H1 (cell line): ENCODE results near the gene RNF145. TPM values are rescaled to one million over a fixed set of nuclear protein-coding genes. Genes with fewer than 3 reads are reported as not detected.

Source experiments
- CTCF ChIA-PET: fragments of 300-600 bp; sonication (Branson Sonifier 250); formaldehyde crosslinking; loops from one replicate; lab custom pipeline; 2021; ENCODE audit not compliant: partially characterized antibody; lab: Charles Lee
- POLR2A ChIA-PET: fragments of 300-600 bp; sonication (Branson Sonifier 250); formaldehyde crosslinking; loops from one replicate; lab custom pipeline; 2021; ENCODE audit warnings: inconsistent platforms; ENCODE audit not compliant: partially characterized antibody; lab: Charles Lee
- DNase-seq, 2 experiments: peaks; one replicate each; pipeline versions ENCODE4 v3.0.0 to v3.0.0-alpha.2; 2010 to 2022; ENCODE audit warnings: low spot score in 2 of 2, low read depth in 1 of 2, mixed read lengths in 1 of 2
- FAIRE-seq: peaks from 2 replicates; lab custom pipeline; 2011; peaks lifted over from hg19 to GRCh38; lab: Jason Lieb, UNC
- H2AFZ ChIP-seq: 2 replicates; pipeline ENCODE4 v1.8.1; 2012; ENCODE audit warnings: low read length, inconsistent platforms
- H2AK5ac ChIP-seq: 2 replicates; pipeline ENCODE4 v1.6.1; 2013; ENCODE audit warnings: low read depth, low read length
- H2BK120ac ChIP-seq: replicated peaks from 2 replicates; pipeline ENCODE3; 2013; ENCODE audit warnings: low read depth, low read length, inconsistent platforms
- H2BK12ac ChIP-seq: 2 replicates; pipeline ENCODE4 v1.6.1; 2013; ENCODE audit warnings: low read depth, low read length
- H2BK15ac ChIP-seq: 2 replicates; pipeline ENCODE4 v1.6.1; 2013; ENCODE audit warnings: low read length
- H2BK20ac ChIP-seq: 2 replicates; pipeline ENCODE4 v1.6.1; 2013; ENCODE audit warnings: low read length
- H2BK5ac ChIP-seq: 2 replicates; pipeline ENCODE4 v1.6.1; 2013; ENCODE audit warnings: low read depth, low read length
- H3K14ac ChIP-seq: 2 replicates; pipeline ENCODE4 v1.6.1; 2013; ENCODE audit warnings: inconsistent platforms; ENCODE audit not compliant: insufficient read length
- H3K18ac ChIP-seq: 2 replicates; pipeline ENCODE4 v1.6.1; 2013; ENCODE audit warnings: low read length; ENCODE audit errors: extremely low read depth
- H3K23ac ChIP-seq: 2 replicates; pipeline ENCODE4 v1.6.1; 2013; ENCODE audit warnings: inconsistent platforms; ENCODE audit not compliant: insufficient read length
- H3K23me2 ChIP-seq: 2 replicates; pipeline ENCODE4 v1.6.1; 2013; ENCODE audit warnings: low read depth, low read length
- H3K27ac ChIP-seq: 2 replicates; pipeline ENCODE4 v1.6.1; 2011; ENCODE audit warnings: low read depth, low read length, inconsistent platforms
- H3K27me3 ChIP-seq, 4 experiments: replicated peaks in 1 of 4; 1 replicate in 1 of 4; 2 replicates in 3 of 4; pipeline versions ENCODE4 v1.6.1 to v1.8.1; 2011 to 2013; ENCODE audit warnings: low read length in 3 of 4, mild to moderate bottlenecking in 3 of 4, inconsistent platforms in 2 of 4, mixed read lengths in 2 of 4, moderate library complexity in 1 of 4; ENCODE audit not compliant: control insufficient read depth in 3 of 4, insufficient read depth in 3 of 4; ENCODE audit errors: extremely low read depth in 1 of 4
- H3K36me3 ChIP-seq, 4 experiments: 2 replicates each; pipeline versions ENCODE4 v1.6.1 to v1.8.1; 2011 to 2013; ENCODE audit warnings: mild to moderate bottlenecking in 4 of 4, low read length in 3 of 4, moderate library complexity in 2 of 4, control low read depth in 1 of 4, inconsistent platforms in 1 of 4; ENCODE audit not compliant: insufficient read depth in 4 of 4, control insufficient read depth in 2 of 4
- H3K4ac ChIP-seq: replicated peaks from 2 replicates; pipeline ENCODE3; 2013; ENCODE audit warnings: low read length, low read depth, mixed read lengths, inconsistent platforms; ENCODE audit not compliant: insufficient read length
- H3K4me1 ChIP-seq, 4 experiments: replicated peaks in 1 of 4; 1 replicate in 1 of 4; 2 replicates in 3 of 4; pipeline versions ENCODE4 v1.6.1 to v1.8.1; 2011 to 2013; ENCODE audit warnings: low read length in 3 of 4, inconsistent platforms in 2 of 4, mixed read lengths in 1 of 4; ENCODE audit not compliant: insufficient read depth in 4 of 4, control insufficient read depth in 3 of 4
- H3K4me2 ChIP-seq, 2 experiments: 2 replicates each; pipeline versions ENCODE4 v1.6.1 to v1.8.1; 2011 to 2013; ENCODE audit warnings: low read depth in 2 of 2, low read length in 2 of 2, control low read depth in 1 of 2, inconsistent platforms in 1 of 2, mild to moderate bottlenecking in 1 of 2; ENCODE audit not compliant: insufficient read depth in 1 of 2
- H3K4me3 ChIP-seq, 4 experiments: fragments of 200-600, 300-600 bp in 1 of 4; sonication (generic), shearing (Covaris generic), sonication (Bioruptor Twin) in 1 of 4; 2 replicates each; pipeline versions ENCODE4 v1.5.1 to v1.8.1; 2011 to 2016; ENCODE audit warnings: low read length in 4 of 4, low read depth in 3 of 4, control low read depth in 2 of 4, inconsistent platforms in 2 of 4, mild to moderate bottlenecking in 2 of 4, mixed read lengths in 1 of 4, moderate library complexity in 1 of 4; ENCODE audit not compliant: insufficient read depth in 2 of 4; ENCODE audit errors: extremely low read depth in 1 of 4
- H3K56ac ChIP-seq: replicated peaks from 2 replicates; pipeline ENCODE3; 2013; ENCODE audit warnings: low read depth, mild to moderate bottlenecking, mixed read lengths, low read length, inconsistent platforms; ENCODE audit not compliant: insufficient read length
- H3K79me1 ChIP-seq: 2 replicates; pipeline ENCODE4 v1.6.1; 2013; ENCODE audit warnings: low read depth, low read length, control low read depth
- H3K79me2 ChIP-seq, 2 experiments: 2 replicates each; pipeline versions ENCODE4 v1.6.1 to v1.8.1; 2012 to 2013; ENCODE audit warnings: low read length in 2 of 2, mild to moderate bottlenecking in 2 of 2, inconsistent platforms in 1 of 2; ENCODE audit not compliant: insufficient read depth in 2 of 2, control insufficient read depth in 1 of 2
- H3K9ac ChIP-seq, 4 experiments: replicated peaks in 1 of 4; 1 replicate in 1 of 4; 2 replicates in 3 of 4; pipeline versions ENCODE4 v1.6.1 to v1.8.1; 2011 to 2013; ENCODE audit warnings: low read depth in 3 of 4, low read length in 3 of 4, control low read depth in 2 of 4, mild to moderate bottlenecking in 2 of 4, moderate library complexity in 2 of 4, inconsistent platforms in 1 of 4; ENCODE audit errors: extremely low read depth in 1 of 4
- H3K9me3 ChIP-seq, 2 experiments: 2 replicates each; pipeline versions ENCODE4 v1.6.1 to v1.8.1; 2012 to 2013; ENCODE audit warnings: mild to moderate bottlenecking in 2 of 2, moderate library complexity in 2 of 2, control low read depth in 1 of 2, inconsistent platforms in 1 of 2, low read depth in 1 of 2, low read length in 1 of 2, mixed read lengths in 1 of 2; ENCODE audit not compliant: insufficient read depth in 2 of 2
- H4K20me1 ChIP-seq, 2 experiments: replicated peaks in 1 of 2; 2 replicates each; pipeline versions ENCODE3 to v1.8.1; 2011 to 2013; ENCODE audit warnings: inconsistent platforms in 2 of 2, low read length in 2 of 2, mild to moderate bottlenecking in 1 of 2; ENCODE audit not compliant: insufficient read depth in 2 of 2, control insufficient read depth in 1 of 2
- H4K5ac ChIP-seq: 2 replicates; pipeline ENCODE4 v1.6.1; 2013; ENCODE audit warnings: low read length, low read depth, mixed read lengths, inconsistent platforms; ENCODE audit not compliant: insufficient read length
- H4K8ac ChIP-seq: 2 replicates; pipeline ENCODE4 v1.8.0; 2013; ENCODE audit warnings: mild to moderate bottlenecking, moderate library complexity, low read length, inconsistent platforms; ENCODE audit not compliant: insufficient read depth; ENCODE audit errors: extremely low read depth
- H4K91ac ChIP-seq: replicated peaks from 2 replicates; pipeline ENCODE3; 2013; ENCODE audit warnings: low read length, mixed read lengths, inconsistent platforms; ENCODE audit not compliant: insufficient read length
- BRCA1 ChIP-seq: IDR thresholded peaks from 2 replicates; pipeline ENCODE4 v1.6.1; 2012; ENCODE audit warnings: low read depth, low read length, improper control_type of control experiment
- CREB1 ChIP-seq: IDR thresholded peaks from 2 replicates; pipeline ENCODE4 v1.6.1; 2012; ENCODE audit warnings: inconsistent platforms
- EP300 ChIP-seq, 2 experiments: IDR thresholded peaks; 1 replicate in 1 of 2; 2 replicates in 1 of 2; pipeline ENCODE4 v1.6.1; 2011 to 2012; ENCODE audit warnings: low read depth in 2 of 2, low read length in 2 of 2, mild to moderate bottlenecking in 2 of 2, borderline replicate concordance in 1 of 2, inconsistent platforms in 1 of 2, moderate library complexity in 1 of 2
- GABPA ChIP-seq: IDR thresholded peaks from 2 replicates; pipeline ENCODE4 v1.6.1; 2011; ENCODE audit warnings: mild to moderate bottlenecking, low read length, moderate library complexity, borderline replicate concordance; ENCODE audit not compliant: insufficient read depth
- GTF2F1 ChIP-seq: IDR thresholded peaks from 2 replicates; pipeline ENCODE4 v1.6.1; 2012; ENCODE audit warnings: low read depth, low read length, improper control_type of control experiment, borderline replicate concordance
- MAFK ChIP-seq: IDR thresholded peaks from 2 replicates; pipeline ENCODE4 v1.6.1; 2012; ENCODE audit warnings: low read depth, mild to moderate bottlenecking, improper control_type of control experiment, low read length
- PHF8 ChIP-seq: fragments of 200-600 bp; sonication (generic); conservative IDR thresholded peaks from 2 replicates; pipeline ENCODE4 v1.7.1; 2012; ENCODE audit warnings: low read depth, mild to moderate bottlenecking, inconsistent platforms, low read length, moderate library complexity
- SP2 ChIP-seq: IDR thresholded peaks from 2 replicates; pipeline ENCODE4 v1.6.1; 2012; ENCODE audit warnings: mild to moderate bottlenecking, low read length, inconsistent platforms
- WGBS, 2 experiments: shearing (Covaris generic) in 1 of 2; methylation state at CpG; one replicate each; pipeline versions ENCODE4 v1.1.6 to v1.1.7; 2013 to 2015; ENCODE audit warnings: low lambda C conversion rate in 2 of 2, mixed read lengths in 2 of 2, inconsistent platforms in 1 of 2, low coverage in 1 of 2, missing lambda C conversion rate in 1 of 2; ENCODE audit not compliant: insufficient replicate concordance in 2 of 2, insufficient coverage in 1 of 2, insufficient read length in 1 of 2; ENCODE audit errors: extremely low coverage in 1 of 2, missing lambda C conversion rate in 1 of 2; 5-methylcytosine and 5-hydroxymethylcytosine counted together
- polyA plus RNA-seq, 7 experiments: library from polyadenylated mRNA; depleted of rRNA in 3 of 7; stranded (reverse) in 5 of 7; unstranded in 2 of 7; fragments of >200 nt in 5 of 7; fragments of 200-250 nt in 2 of 7; gene quantifications; 1 replicate in 5 of 7; 2 replicates in 1 of 7; 4 replicates in 1 of 7; pipeline versions ENCODE4 v1.2.1 to v1.2.3, GENCODE V29; 2011 to 2013; ENCODE audit warnings: missing spikeins in 2 of 7, mixed read lengths in 2 of 7
- total RNA-seq: library from RNA; stranded (reverse); fragmentation: NEBNext Ultra II Directional; extraction: Animal tissue kit (Norgen Biotek cat#: 25700); gene quantifications from 2 replicates; pipeline ENCODE4 v1.2.1, GENCODE V29; 2021
- TF ChIP-seq, protein P1 (sequence below): IDR thresholded peaks from 2 replicates; pipeline ENCODE4 v1.6.1; 2012; ENCODE audit warnings: low read length, inconsistent platforms
- TF ChIP-seq, protein P2 (sequence below), 3 experiments: IDR thresholded peaks; 1 replicate in 2 of 3; 2 replicates in 1 of 3; pipeline versions ENCODE4 v1.5.1 to v1.6.1; 2011; ENCODE audit warnings: low read length in 3 of 3, mild to moderate bottlenecking in 3 of 3, inconsistent platforms in 2 of 3, low read depth in 1 of 3, moderate library complexity in 1 of 3; ENCODE audit not compliant: insufficient read depth in 1 of 3; ENCODE audit errors: control extremely low read depth in 1 of 3

RNF145 gene
- total and polyA plus RNA-seq, 2 of the 8 experiments (the other 6 are each of a cell fraction or from before 2014, with no cell fraction given): 34.2 to 72.5 TPM

- H3K4me2 ChIP-seq: no peak overlapping the region
- TF ChIP-seq PHF8: no peak
- TF ChIP-seq EP300 (IDR thresholded peaks at IDR 0.05; ENCODE audit: borderline replicate concordance in 1 of 2, low read depth in 2 of 2, low read length in 2 of 2): no peak
- no peak for TF ChIP-seq CREB1
- no peak for TF ChIP-seq MAFK
- no peak for TF ChIP-seq GTF2F1
- no peak for TF ChIP-seq BRCA1
- TF ChIP-seq, protein P1, sequence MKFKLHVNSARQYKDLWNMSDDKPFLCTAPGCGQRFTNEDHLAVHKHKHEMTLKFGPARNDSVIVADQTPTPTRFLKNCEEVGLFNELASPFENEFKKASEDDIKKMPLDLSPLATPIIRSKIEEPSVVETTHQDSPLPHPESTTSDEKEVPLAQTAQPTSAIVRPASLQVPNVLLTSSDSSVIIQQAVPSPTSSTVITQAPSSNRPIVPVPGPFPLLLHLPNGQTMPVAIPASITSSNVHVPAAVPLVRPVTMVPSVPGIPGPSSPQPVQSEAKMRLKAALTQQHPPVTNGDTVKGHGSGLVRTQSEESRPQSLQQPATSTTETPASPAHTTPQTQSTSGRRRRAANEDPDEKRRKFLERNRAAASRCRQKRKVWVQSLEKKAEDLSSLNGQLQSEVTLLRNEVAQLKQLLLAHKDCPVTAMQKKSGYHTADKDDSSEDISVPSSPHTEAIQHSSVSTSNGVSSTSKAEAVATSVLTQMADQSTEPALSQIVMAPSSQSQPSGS: no peak
- no peak for TF ChIP-seq GABPA
- TF ChIP-seq SP2: no peak
- TF ChIP-seq, protein P2, sequence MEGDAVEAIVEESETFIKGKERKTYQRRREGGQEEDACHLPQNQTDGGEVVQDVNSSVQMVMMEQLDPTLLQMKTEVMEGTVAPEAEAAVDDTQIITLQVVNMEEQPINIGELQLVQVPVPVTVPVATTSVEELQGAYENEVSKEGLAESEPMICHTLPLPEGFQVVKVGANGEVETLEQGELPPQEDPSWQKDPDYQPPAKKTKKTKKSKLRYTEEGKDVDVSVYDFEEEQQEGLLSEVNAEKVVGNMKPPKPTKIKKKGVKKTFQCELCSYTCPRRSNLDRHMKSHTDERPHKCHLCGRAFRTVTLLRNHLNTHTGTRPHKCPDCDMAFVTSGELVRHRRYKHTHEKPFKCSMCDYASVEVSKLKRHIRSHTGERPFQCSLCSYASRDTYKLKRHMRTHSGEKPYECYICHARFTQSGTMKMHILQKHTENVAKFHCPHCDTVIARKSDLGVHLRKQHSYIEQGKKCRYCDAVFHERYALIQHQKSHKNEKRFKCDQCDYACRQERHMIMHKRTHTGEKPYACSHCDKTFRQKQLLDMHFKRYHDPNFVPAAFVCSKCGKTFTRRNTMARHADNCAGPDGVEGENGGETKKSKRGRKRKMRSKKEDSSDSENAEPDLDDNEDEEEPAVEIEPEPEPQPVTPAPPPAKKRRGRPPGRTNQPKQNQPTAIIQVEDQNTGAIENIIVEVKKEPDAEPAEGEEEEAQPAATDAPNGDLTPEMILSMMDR (IDR thresholded peaks at IDR 0.05; ENCODE audit: control extremely low read depth in 1 of 3, insufficient read depth in 1 of 3, low read depth in 1 of 3, low read length in 3 of 3): no peak
Observed at GRCh38 chr5:159131951-159132350, 77.4 kb downstream of the RNF145 start.

More at GRCh38 chr5:159131951-159132350, 77.4 kb downstream of the RNF145 start:
- DNase-seq: no peak
- POLR2A ChIA-PET: no interaction called here
- H3K23ac ChIP-seq: no peak overlapping the region
- no peaks in the 10 kb centered on the region for H3K79me1 ChIP-seq
- H3K23me2 ChIP-seq: no peaks in the 10 kb centered on the region
- H3K27ac ChIP-seq: no peak overlapping the region
- H2BK120ac ChIP-seq: no peak overlapping the region
- no peak overlapping the region for H3K4ac ChIP-seq
- H4K91ac ChIP-seq: no peak overlapping the region
- H2BK5ac ChIP-seq: no peak overlapping the region
- no peaks in the 10 kb centered on the region for H3K4me1 ChIP-seq
- no peaks in the 10 kb centered on the region for H3K79me2 ChIP-seq
- no peak overlapping the region for H2BK20ac ChIP-seq
- no peak for FAIRE-seq
- no peak overlapping the region for H3K18ac ChIP-seq
- H2BK15ac ChIP-seq: no peak overlapping the region
- H3K9me3 ChIP-seq: no peaks in the 10 kb centered on the region
- H3K4me3 ChIP-seq: no peak overlapping the region
- H3K56ac ChIP-seq: no peak overlapping the region
- no peak overlapping the region for H4K8ac ChIP-seq
- H4K20me1 ChIP-seq: no peaks in the 10 kb centered on the region
- CTCF ChIA-PET: interaction anchor here (0.7 to 2.3 kb wide), 23 partner anchors 10 to 1323 kb away, joined by 3 to 15 read pairs (median 4); no protein-coding TSS in a partner anchor
- no peak overlapping the region for H2AK5ac ChIP-seq
- H3K14ac ChIP-seq: no peak overlapping the region
- no peaks in the 10 kb centered on the region for H3K36me3 ChIP-seq
- WGBS, 2 experiments: 90% methylated on average over 4 of the region's 4 CpGs; no CpG with 5 or more reads in 1 of the 2 experiments
- no peak overlapping the region for H3K9ac ChIP-seq
- H2AFZ ChIP-seq: no peak overlapping the region
- H3K27me3 ChIP-seq: no peaks in the 10 kb centered on the region
- no peak overlapping the region for H4K5ac ChIP-seq
- H2BK12ac ChIP-seq: no peak overlapping the region
